Umbilical cord (tissue), 1 donor: ENCODE results near the gene ZGLP1. TPM values are rescaled to one million over a fixed set of nuclear protein-coding genes. Genes with fewer than 3 reads are reported as not detected.

Source experiments
- total RNA-seq: library from RNA; depleted of rRNA; stranded (reverse); fragments of >200 nt; gene quantifications from one replicate; pipeline ENCODE4 v1.2.3, GENCODE V29; 2014; ENCODE audit warnings: low replicate concordance; ENCODE audit not compliant: insufficient read depth

Gene ZGLP1
- total RNA-seq, 1 donor from 2014 or later, result 1.7 TPM

Other genes starting within 250 kb of the ZGLP1 start
- 16.9 TPM for gene SHFL, start 223.5 kb downstream of the ZGLP1 start, total RNA-seq
- 1.7 TPM for gene ANGPTL6, start 207.1 kb downstream of the ZGLP1 start, total RNA-seq
- gene PPAN, start 203.5 kb downstream of the ZGLP1 start, total RNA-seq, result 26.0 TPM
- 18.5 TPM for gene P2RY11, start 198.1 kb downstream of the ZGLP1 start, total RNA-seq
- gene EIF3G, start 189.9 kb downstream of the ZGLP1 start, total RNA-seq, result 216 TPM
- gene DNMT1, start 114.9 kb downstream of the ZGLP1 start, total RNA-seq, result 11.3 TPM
- 19.0 TPM for gene S1PR2, start 78.5 kb downstream of the ZGLP1 start, total RNA-seq
- 25.8 TPM for gene MRPL4, start 57.6 kb downstream of the ZGLP1 start, total RNA-seq
- 14.2 TPM for gene ICAM1, start 38.7 kb downstream of the ZGLP1 start, total RNA-seq
- gene ICAM4, start 22.9 kb downstream of the ZGLP1 start, total RNA-seq, result 4.1 TPM
- 3.4 TPM for gene ICAM5, start 19.9 kb downstream of the ZGLP1 start, total RNA-seq
- 18.3 TPM for gene FDX2, start 6.2 kb upstream of the ZGLP1 start, total RNA-seq
- gene RAVER1, start 23.7 kb upstream of the ZGLP1 start, total RNA-seq, result 5.8 TPM
- 1.4 TPM for gene ICAM3, start 29.8 kb upstream of the ZGLP1 start, total RNA-seq
- 71.5 TPM for gene TYK2, start 70.8 kb upstream of the ZGLP1 start, total RNA-seq
- 73.9 TPM for gene CDC37, start 93.7 kb upstream of the ZGLP1 start, total RNA-seq
- 4.3 TPM for gene PDE4A, start 110.7 kb upstream of the ZGLP1 start, total RNA-seq
- 43.1 TPM for gene KEAP1, start 193.5 kb upstream of the ZGLP1 start, total RNA-seq
- gene S1PR5, start 207.6 kb upstream of the ZGLP1 start, total RNA-seq, result 7.5 TPM
- 5.1 TPM for gene ATG4D, start 234.1 kb upstream of the ZGLP1 start, total RNA-seq